Measurements from ENCODE around the gene PRLR.

The PRLR gene

DNA sequence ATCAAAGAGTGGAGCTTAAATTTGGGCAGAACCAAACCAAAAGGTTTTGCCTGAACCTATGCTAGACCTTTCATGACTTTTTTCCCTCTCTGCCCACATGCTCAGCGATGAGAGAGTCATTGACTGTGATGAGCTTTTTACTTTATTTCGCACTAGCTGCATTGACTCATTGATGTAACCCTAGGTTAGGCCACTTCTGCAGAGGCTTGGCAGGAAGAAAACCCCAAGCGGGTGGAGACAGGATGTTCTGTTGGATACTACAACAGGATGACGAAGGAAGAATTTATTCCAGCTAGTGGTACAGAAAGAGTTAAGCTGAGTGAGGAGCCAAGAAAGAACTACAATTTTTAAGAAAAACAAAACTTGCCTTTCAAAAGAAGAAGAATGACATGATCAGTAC lies 201.0 kb downstream of the PRLR start:
- DNase-seq: no peak

DNA sequence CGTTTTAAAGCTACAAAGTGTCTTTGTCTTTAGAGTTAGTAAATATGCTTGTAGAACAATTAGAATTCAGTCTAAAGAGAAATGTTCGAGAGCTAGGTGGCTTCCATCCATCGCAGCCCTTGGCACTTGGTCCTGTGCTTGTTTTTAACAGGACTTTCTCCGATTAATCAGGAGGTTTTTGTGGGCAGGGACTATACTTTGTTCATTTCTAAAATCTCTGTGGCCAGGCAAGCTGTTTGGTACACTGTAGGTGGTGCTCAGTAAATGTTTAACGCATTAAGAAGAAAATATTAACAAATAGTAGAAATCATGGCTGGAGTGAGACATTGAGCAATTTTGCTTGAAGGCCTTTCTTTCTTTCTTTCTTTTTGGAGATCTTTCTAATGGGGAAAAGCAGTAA lies 203.3 kb downstream of the PRLR start:
- no peak for DNase-seq

DNA sequence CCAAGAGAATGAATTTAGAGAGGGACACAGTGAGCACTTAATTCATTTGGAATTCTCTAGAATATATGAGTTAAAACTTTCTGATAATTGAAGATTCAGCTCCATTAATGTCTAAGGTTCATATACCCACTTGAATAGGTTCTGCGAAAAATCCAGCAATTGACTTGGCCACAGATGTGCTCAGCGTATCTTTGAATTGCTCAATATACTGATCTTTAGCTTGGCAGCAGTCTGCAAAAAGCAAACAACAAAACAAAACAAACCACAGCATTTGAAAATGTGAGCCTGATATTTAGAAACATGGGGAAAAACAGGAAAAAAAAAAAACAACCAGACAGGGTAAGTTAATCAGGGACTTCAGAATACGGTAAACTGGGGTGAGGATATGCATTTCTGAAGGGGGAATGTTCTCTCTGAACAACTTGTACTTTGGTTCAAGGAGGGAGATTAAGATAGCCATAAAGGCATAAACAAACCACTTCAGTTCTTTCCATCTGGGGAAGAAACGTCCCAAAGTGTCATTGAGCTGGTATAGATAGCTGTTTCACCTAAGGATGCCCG lies 203.9 kb downstream of the PRLR start:
- no peak for DNase-seq

DNA sequence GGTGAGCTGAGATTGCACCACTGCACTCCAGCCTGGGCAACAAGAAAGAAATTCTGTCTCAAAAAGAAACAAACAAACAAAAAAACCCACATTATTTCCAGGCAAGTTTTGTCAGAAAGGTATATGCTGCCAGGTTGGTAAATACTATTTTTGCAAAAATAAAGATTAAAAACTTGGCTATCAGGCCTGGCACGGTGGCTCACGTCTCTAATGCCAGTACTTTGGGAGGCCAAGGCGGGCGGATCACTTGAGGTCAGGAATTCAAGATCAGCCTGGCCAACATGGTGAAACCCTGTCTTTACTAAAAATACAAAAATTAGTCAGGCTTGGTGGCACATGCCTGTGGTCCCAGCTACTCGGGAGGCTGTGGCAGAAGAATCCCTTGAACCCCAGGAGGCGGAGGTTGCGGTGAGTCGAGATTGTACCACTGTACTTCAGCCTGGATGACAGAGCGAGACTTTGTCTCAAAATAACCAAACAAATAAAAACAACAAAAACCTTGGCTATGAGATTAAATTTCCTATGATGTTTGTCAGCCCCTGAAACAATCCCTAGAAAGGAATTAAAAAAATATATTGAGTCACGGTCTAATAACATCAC lies 205.3 kb downstream of the PRLR start:
- no peak for DNase-seq

DNA sequence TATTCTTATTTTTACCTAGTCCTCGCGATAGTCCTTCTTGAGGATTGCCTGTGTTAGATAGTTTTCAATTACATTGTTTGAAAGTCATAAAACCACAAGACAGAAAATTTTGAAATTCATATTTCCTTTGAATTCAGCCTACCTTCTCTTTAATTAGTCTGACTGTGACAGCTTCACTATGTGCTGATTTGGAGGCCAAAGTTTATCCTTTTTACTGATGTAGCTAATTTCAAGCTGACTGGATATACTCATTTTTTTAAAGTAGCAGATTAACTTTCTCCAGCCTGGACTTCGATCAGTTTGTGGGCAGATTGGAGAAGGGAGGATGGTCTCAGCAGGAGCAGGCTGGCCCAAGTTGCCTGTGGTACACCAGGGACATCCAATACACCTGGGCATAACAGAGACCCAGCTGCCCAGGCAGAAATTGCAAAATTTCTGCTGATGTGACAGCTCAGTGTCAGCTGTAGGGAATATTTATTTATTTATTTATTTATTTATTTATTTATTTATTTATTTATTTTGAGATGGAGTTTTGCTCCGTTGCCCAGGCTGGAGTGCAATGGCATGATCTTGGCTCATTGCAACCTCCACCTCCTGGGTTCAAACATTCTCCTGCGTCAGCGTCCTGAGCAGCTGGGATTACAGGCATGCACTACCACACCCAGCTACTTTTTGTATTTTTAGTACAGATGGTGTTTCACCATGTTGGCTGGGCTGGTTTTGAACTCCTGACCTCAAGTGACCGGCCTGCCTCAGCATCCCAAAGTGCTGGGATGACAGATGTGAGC lies 206.7 kb downstream of the PRLR start:
- no peak for DNase-seq

DNA sequence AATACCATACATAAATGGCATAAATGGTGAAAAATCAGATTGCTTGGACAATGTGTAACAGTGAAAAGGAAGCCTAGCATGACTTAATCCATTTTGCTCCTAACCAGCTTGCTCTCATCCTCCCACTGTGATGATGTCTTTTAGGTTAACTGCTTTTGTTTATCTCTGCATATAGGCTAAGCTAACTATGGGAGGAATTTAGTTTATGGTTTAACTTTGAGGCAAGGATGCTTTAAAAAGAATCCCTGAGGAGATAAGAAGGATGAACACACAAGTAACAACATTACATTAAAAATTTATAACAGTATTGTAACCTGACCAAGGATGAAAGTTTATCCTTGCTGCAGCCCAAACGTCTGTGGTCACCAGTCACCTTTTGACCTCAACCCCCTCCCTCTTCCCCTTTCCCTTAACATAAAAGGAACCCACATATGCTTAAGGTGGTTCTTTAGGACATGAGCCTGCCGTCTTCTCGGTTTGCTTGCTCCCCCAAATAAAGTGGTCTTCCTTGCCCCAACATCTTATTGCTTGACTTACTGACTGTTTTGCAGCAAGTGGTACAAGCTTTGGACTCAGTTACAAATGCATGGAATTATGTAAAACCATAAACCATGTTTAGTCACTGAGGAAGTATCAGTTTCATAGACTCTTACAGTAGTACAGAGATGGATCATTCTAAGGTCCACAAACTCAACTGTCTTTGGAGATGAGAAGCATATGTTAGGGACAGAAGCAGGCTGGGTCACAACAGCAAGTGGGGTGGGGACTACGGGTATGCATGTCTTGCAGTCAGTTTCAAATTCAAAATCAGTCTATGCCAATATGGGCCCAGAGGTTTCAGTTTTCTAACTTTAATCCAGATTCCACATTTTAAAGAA lies 213.9 kb downstream of the PRLR start:
- DNase-seq: no peak

DNA sequence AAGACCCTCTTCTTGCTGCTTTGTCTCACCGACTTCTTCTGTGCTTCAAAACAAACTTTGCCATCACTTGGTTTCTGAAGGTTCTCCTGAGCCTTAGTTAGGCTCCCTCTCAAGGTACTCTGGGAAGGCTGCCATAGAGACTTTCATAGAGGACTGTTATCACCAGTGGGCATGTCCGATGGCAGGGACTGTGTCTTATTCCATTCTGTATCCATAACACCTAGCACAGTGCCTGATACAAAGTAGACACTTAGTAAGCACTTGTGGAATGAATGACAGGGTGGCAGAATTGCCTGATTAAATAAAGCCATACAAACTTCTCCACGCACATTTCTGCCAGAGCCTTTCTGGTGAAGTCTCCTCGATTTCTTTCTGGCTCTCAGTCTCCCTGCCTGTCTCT lies 215.2 kb downstream of the PRLR start:
- no peak for DNase-seq

DNA sequence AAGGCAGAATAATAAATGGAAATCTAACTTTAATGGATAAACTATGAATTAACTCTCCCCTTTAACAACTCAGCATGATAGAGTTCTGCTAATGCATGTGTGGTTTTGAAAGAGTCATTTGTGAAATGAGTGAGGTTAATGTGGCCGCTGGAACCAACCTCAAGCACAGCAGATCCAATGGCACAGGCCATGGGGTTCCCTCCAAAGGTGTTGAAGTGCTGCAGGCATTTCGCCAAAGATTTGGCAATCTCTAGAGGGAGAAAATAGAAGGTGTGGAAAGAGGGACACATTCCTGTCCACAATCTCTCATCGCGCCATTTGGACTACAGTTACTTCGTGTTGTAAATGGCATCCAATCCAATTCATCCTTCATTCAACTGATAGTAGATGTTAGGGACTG lies 217.5 kb downstream of the PRLR start:
- no peak for DNase-seq

DNA sequence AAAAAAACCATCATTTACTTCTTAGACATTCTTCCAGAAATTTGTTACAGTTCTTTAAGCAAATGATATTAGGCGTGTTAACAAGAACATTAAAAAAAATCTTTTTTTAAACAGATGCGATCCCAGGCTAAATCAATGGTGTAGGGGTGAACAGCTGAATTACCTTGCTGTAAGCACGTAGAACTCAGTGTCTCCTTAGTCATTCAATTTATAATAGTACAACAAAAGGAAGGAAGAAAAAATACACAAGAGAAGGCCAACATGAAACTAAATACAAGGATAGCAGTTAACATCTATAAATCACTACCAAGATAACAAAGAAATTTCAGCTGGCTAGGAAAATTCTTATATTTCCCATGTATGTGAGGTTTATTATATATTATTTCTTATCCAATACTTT lies 217.9 kb downstream of the PRLR start:
- no peak for DNase-seq

DNA sequence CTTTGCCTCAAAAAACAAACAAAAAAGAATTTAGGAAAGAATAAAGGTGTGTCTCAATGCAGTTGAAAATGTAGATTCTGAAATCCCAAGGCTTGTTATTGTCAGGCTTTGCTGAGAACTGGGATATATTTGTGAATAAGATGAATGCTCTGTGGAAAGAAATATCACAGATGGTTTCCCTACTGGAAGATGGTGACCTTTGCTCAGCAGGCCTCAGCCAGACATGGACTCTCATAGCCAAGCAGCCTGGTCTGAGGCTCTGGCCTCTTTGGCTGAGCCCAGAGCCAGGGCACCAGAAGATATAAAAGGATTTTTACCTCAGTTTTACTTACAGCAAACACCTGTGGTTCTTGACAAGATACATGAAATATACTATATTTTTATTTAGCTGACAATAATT lies 219.6 kb downstream of the PRLR start:
- DNase-seq: no peak

DNA sequence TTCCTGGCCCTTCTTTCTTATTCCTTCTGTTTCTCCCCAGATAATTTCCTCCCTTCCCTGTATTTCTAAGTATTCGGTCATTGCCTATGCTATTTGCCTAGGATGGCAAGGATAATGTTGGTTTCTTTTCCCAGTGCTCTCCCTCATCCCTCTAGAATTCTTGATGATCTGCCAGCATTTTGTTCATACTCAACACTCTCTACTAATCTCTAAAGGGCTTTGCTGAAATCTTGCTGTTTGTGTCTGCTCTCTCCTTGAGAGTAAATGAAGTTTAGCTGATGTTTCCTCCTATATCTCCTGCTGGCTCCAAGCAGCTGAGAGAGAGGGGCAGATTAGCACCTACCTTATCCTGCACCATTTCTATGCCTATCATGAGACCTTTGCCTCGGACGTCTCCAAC lies 220.6 kb downstream of the PRLR start:
- no peak for DNase-seq

DNA sequence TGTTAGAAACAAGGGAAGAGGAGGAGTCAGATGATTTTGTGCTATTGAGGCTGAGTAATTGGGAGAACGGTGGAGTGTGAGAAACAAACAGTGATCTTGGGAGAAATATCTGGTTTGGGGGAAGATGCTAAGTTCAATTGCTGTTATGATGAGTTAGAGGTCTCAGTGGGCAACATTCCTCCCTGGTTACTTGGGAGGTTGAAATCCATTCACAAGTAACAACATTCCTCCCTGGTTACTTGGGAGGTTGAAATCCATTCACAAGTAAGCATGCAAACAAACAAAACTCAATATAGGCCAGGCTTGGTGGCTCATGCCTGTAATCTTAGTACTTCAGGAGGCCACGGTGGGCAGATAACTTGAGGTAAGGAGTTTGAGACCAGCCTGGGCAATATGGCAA lies 221.3 kb downstream of the PRLR start:
- DNase-seq: no peak

DNA sequence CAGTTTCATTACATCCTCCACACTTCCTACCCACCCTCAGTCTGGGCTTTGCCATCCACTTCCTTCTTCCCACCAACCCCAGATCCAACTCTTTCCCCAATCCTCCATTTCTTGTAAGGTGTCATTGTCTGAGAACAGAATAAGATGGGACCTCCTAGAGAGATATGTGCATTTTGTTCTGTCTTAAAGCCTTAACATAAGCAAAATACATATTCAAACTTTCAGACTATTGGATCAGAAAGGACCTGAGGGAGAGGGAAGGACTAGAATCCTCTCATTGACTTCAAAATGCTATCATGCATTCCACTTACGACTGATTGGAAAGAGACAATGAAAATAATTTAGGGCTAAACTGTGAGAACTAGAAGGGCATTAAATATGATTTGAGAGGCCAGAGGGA lies 225.5 kb downstream of the PRLR start:
- DNase-seq: no peak

DNA sequence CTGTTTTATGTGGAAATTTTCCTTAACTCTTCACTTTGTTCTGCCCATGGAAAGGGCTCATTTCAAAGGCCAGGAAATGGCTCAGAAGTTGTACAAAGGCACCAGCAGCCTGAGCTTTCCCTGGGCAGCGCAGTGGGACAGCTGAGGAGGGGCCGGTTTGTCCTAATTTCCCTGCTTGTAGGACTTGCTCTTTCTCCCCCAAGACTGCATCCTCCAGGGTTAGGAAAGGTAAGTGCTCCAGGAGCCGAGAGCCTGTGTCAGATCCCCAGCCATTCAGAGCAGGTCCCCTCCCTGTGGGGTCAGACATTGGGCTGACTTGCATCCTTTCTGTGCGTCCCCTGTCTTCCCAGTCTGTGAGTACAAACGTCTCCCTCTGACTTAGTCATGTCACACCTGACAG lies 226.1 kb downstream of the PRLR start:
- no peak for DNase-seq

DNA sequence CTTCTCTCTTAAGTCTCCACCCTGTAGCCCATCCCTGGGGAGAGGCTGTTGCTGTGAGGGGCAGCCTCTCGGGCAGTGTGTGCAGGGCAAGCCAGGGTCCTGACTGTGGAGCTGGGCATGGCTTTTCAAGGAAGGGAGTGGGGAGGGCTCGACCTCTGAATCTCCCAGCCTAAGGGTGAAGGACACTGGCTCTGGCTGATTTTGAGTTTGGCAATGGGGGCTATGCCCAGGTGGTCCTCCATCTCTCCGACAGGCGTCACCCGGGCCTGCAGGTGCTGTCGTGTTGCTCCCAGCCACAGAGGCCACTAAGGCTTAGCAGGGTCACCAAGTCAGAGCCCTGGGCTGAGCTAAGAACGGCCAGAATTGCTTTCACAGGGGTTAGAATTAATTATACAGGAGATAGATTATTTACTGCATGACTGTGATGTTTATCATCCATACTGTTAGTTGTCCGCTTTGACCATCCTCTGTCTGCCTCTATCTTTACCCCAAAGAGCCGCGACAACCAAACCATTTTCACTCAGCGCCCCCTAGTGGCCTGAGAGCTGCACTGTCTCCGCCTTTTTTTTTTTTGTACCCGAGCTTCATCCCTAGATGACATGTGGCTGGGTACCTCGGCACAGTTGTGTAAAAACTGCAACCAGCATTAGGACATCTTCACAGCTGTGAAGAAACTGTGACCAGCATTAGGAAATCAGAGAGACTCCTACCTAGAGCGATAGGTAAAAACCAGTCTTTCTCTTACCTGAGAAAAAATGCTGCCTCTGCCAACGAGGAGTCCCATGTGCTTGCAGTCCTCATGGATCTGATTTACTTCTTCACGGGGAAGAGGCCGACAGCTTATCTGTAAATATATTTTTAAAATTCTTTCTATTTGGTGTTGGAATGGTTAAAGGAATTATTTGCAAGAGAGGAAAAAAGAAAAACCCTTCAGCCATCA lies 227.0 kb downstream of the PRLR start:
- DNase-seq: peak; percentile 35

DNA sequence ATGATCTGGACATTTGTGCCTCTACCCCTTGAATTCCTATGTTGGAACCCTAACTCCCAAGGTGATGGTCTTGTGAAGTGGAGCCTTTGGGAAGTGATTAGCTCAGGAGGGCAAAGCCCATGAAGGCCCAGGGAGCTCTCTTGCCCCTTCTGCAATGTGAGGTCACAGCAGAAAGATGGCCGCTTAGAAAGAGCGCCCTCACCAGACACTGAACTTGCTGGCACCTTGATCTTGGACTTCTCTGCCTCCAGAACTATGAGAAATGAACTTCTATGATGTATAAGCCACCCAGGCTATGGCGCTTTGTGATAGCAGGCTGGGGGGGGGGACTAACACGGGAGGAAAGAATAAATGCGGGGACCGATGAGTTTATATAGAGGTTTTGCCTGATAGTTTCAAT lies 227.8 kb downstream of the PRLR start:
- DNase-seq: no peak

DNA sequence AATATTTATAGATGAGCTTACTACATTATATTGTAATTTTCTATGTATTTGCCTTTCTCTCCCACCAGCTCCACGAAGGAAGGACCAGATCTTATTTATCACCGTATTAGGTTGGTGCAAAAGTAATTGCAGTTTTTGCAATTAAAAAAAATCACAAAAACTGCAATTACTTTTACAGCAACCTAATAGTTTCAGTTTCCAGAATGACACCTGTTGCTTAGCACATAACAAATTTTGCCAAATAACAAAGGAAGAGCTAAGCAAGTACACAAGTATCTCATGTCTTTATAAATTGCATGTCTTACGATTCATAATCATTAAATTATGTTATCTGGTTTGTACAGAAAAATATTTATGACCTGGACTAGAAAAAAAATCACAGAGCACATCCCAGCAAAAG lies 228.4 kb downstream of the PRLR start:
- DNase-seq: no peak

All from activated CD4-positive, alpha-beta T cell treated with anti-CD3 and anti-CD28 coated beads, Interleukin-2, amount 50 U/mL, for 1 hour (primary cell).